DND-41 (cell line): ENCODE results near the gene GTPBP4.

ENCODE experiments used
- EZH2 ChIP-seq: IDR thresholded peaks from 3 replicates; pipeline ENCODE4 v1.6.1; 2012; ENCODE audit warnings: borderline replicate concordance, low read depth, mild to moderate bottlenecking, moderate library complexity, low read length, inconsistent platforms; ENCODE audit not compliant: severe bottlenecking
- TF ChIP-seq, protein P1 (sequence below): IDR thresholded peaks from 2 replicates; pipeline ENCODE4 v1.5.1; 2012; ENCODE audit warnings: borderline replicate concordance, low read length, moderate library complexity, mild to moderate bottlenecking; ENCODE audit not compliant: poor library complexity, severe bottlenecking; ENCODE audit errors: extremely low read depth

- TF ChIP-seq, protein P1, sequence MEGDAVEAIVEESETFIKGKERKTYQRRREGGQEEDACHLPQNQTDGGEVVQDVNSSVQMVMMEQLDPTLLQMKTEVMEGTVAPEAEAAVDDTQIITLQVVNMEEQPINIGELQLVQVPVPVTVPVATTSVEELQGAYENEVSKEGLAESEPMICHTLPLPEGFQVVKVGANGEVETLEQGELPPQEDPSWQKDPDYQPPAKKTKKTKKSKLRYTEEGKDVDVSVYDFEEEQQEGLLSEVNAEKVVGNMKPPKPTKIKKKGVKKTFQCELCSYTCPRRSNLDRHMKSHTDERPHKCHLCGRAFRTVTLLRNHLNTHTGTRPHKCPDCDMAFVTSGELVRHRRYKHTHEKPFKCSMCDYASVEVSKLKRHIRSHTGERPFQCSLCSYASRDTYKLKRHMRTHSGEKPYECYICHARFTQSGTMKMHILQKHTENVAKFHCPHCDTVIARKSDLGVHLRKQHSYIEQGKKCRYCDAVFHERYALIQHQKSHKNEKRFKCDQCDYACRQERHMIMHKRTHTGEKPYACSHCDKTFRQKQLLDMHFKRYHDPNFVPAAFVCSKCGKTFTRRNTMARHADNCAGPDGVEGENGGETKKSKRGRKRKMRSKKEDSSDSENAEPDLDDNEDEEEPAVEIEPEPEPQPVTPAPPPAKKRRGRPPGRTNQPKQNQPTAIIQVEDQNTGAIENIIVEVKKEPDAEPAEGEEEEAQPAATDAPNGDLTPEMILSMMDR = no peak
- TF ChIP-seq EZH2 = no peak
These were observed 19.6 kb upstream of the GTPBP4 start for GRCh38 chr10:968546-969199.
